GM20000 (cell line): ENCODE results near the gene ERMAP.

Source experiments
- DNase-seq: peaks from one replicate; pipeline ENCODE4 v3.0.0; 2012; ENCODE audit warnings: low spot score
- CTCF ChIP-seq: IDR thresholded peaks from 2 replicates; pipeline ENCODE4 v1.5.1; 2012; ENCODE audit warnings: mild to moderate bottlenecking, control low read depth; ENCODE audit errors: extremely low read depth, missing control alignments

ERMAP gene, protein sequence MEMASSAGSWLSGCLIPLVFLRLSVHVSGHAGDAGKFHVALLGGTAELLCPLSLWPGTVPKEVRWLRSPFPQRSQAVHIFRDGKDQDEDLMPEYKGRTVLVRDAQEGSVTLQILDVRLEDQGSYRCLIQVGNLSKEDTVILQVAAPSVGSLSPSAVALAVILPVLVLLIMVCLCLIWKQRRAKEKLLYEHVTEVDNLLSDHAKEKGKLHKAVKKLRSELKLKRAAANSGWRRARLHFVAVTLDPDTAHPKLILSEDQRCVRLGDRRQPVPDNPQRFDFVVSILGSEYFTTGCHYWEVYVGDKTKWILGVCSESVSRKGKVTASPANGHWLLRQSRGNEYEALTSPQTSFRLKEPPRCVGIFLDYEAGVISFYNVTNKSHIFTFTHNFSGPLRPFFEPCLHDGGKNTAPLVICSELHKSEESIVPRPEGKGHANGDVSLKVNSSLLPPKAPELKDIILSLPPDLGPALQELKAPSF

GRCh38 chr1:42816585-42817439 is at the start of gene ERMAP, which contains the start of gene SVBP:
Gene ERMAP (plus strand): TSS chr1:42817122. CDS start chr1:42830449, 13,327 bp downstream.
Gene SVBP (minus strand): TSS chr1:42817397. CDS start chr1:42816544, 853 bp downstream.
- DNase-seq, result peak; percentile 98

GRCh38 chr1:42767510-42768000 is 49.4 kb upstream of the ERMAP start:
- no peak for DNase-seq
- no peak for TF ChIP-seq CTCF

More at GRCh38 chr1:42816585-42817439, at the start of gene ERMAP, which contains the start of gene SVBP:
- no peak for TF ChIP-seq CTCF

GRCh38 chr1:42768172-42768571 is 48.8 kb upstream of the ERMAP start:
- no peak for DNase-seq
- TF ChIP-seq CTCF, result no peak

- no peak for DNase-seq
These were observed 47.1 kb upstream of the ERMAP start for GRCh38 chr1:42769811-42770210.

DNA sequence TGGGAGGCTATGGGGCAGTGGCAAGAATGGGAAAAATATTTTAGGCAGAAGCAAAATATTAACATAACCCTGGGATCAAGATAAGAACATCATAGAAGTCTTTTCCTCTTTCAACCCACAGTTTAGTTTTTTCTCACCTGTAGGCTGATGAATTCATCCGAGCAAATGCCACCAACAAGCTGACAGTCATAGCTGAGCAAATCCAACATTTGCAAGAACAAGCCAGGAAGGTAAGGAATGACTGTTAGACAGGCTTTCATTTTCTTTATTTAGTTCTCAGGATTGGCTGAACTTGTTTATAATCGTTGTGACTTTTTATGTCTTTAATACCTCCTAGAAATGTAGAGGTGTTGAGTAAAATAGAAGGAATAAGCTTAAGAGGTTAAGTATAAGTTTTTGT is 43.5 kb upstream of the ERMAP start:
- no peak for DNase-seq
- no peak for TF ChIP-seq CTCF

More at GRCh38 chr1:42769811-42770210, 47.1 kb upstream of the ERMAP start:
- no peak for TF ChIP-seq CTCF

- no peak for TF ChIP-seq CTCF
- DNase-seq, result no peak
These were observed 41.9 kb upstream of the ERMAP start for GRCh38 chr1:42774928-42775526.
